Heart left ventricle (tissue), 16 donors: Measurements from ENCODE around the gene OR14A16. TPM values are rescaled to one million over a fixed set of nuclear protein-coding genes. Genes with fewer than 3 reads are reported as not detected.

ENCODE experiments used
- ATAC-seq, 4 donors: fragments of 200-7000 bp; cut with Tn5 transposase; one replicate each; pipeline ENCODE4 v1.9.1; 2020 to 2022; ENCODE audit warnings: moderate library complexity in 4 of 4, mild to moderate bottlenecking in 3 of 4, moderate number of reproducible peaks in 1 of 4
- DNase-seq, 5 donors: peaks; one replicate each; pipeline ENCODE4 v3.0.0-alpha.2; 2020
- H3K27ac ChIP-seq, 12 donors: fragments of 200-600 bp; sonication (generic) in 4 of 12; one replicate each; pipeline versions ENCODE4 v1.5.0 to v1.8.0; 2016 to 2022; ENCODE audit warnings: mild to moderate bottlenecking in 2 of 12
- H3K27me3 ChIP-seq, 9 donors: fragments of 200-600 bp; sonication (generic) in 2 of 9; one replicate each; pipeline versions ENCODE4 v1.5.1 to v1.8.0; 2016 to 2022; ENCODE audit warnings: mild to moderate bottlenecking in 3 of 9
- H3K36me3 ChIP-seq, 9 donors: fragments of 200-600 bp; sonication (generic) in 2 of 9; one replicate each; pipeline versions ENCODE4 v1.5.0 to v1.8.0; 2018 to 2022; ENCODE audit warnings: mild to moderate bottlenecking in 2 of 9
- H3K4me1 ChIP-seq, 12 donors: fragments of 200-600 bp; sonication (generic) in 4 of 12; one replicate each; pipeline versions ENCODE4 v1.5.0 to v1.8.0; 2016 to 2022; ENCODE audit warnings: mild to moderate bottlenecking in 3 of 12
- H3K4me3 ChIP-seq, 12 donors: fragments of 200-600 bp; sonication (generic) in 4 of 12; one replicate each; pipeline versions ENCODE4 v1.5.0 to v1.8.0; 2017 to 2022; ENCODE audit warnings: mild to moderate bottlenecking in 9 of 12, moderate library complexity in 4 of 12
- H3K9me3 ChIP-seq, 12 donors: fragments of 200-600 bp; sonication (generic) in 4 of 12; one replicate each; pipeline versions ENCODE4 v1.5.0 to v1.8.0; 2016 to 2022; ENCODE audit warnings: mild to moderate bottlenecking in 1 of 12
- CTCF ChIP-seq, 12 donors: fragments of 200-600 bp; sonication (generic) in 4 of 12; IDR thresholded peaks; one replicate each; pipeline versions ENCODE4 v1.5.0 to v1.8.0; 2018 to 2022; ENCODE audit warnings: antibody characterized with exemption in 12 of 12, mild to moderate bottlenecking in 5 of 12
- POLR2A ChIP-seq, 2 donors: fragments of 450-650 bp; IDR thresholded peaks; one replicate each; pipeline ENCODE4 v1.6.1; 2017; ENCODE audit warnings: antibody characterized with exemption in 2 of 2, mild to moderate bottlenecking in 2 of 2, moderate library complexity in 2 of 2
- WGBS, 4 donors: extraction: QIAGEN DNeasy Blood & Tissue Kit in 2 of 4; methylation state at CpG; one replicate each; pipeline versions ENCODE4 v1.1.5 to v1.1.7; 2013 to 2018; 5-methylcytosine and 5-hydroxymethylcytosine counted together
- intact Hi-C, 10 donors: fragments of 100-400 bp; cut with DNase I; formaldehyde crosslinking; loops; one replicate each; pipeline versions ENCODE4 v1.11.1 to v1.14.2; 2022
- polyA plus RNA-seq, 2 donors: library from polyadenylated mRNA; stranded (reverse); fragments of 200-250 nt; gene quantifications; one replicate each; pipeline ENCODE4 v1.2.3, GENCODE V29; 2013
- total RNA-seq, 9 donors: library from RNA; depleted of rRNA in 2 of 9; stranded (reverse); fragments of >200 nt in 2 of 9; fragmentation: NEBNext Ultra II Directional in 3 of 9; extraction: Animal tissue kit (Norgen Biotek cat#: 25700) in 3 of 9; gene quantifications; one replicate each; pipeline versions ENCODE4 v1.1.0 to v1.2.4, GENCODE V29; 2016 to 2023
- donor health status: ischemic (EF 13 %, LVEDD 7.1; RV severe dilation, severe dysfunction).
- donor health status: healthy with polysubstance abuse.
- donor health status: DM: no; HTN: yes; CAD: no.
- donor health status: DM: no; HTN: no; CAD: no.
- donor health status: ischemic (EF 25% LVEDD 6.9; RV normal size, moderate dysfunction).
- donor health status: ischemic (EF 25% LVEDD 5.7; RV mildly dilated, moderate dysfunction).
- donor health status: healthy.
- donor health status: DM: yes; HTN: yes; CAD: no.
- donor health status: ischemic (EF 35%, LVEDD 5.7; RV mildly dilated, moderate dysfunction).
- donor health status: nonischemic (EF 11% LVEDD 7.7; RV severe dilation, severe dysfunction).
- donor health status: DM: yes; HTN: yes; CAD: no.
- donor health status: PGD.
- donor health status: ischemic (EF 29% LVEDD 5.4; RV normal size, mild dysfunction).
- donor health status: nonischemic (EF 23%, LVEDD 6.1; RV moderate dilation, normal function).

Gene OR14A16
- total and polyA plus RNA-seq, 11 donors, result not detected

GRCh38 chr1:247845011-247845692 is 21.2 kb upstream of the OR14A16 start:
- no peak for DNase-seq
- H3K4me3 ChIP-seq, result no peak overlapping the region
- TF ChIP-seq CTCF (IDR thresholded peaks at IDR 0.05) (no peak), POLR2A (IDR thresholded peaks at IDR 0.05) (no peak)
- no peaks in the 10 kb centered on the region for H3K36me3 ChIP-seq
- intact Hi-C loops, result no loop called here
- no peaks in the 10 kb centered on the region for H3K27me3 ChIP-seq
- WGBS, 4 donors, result 65 to 72% (median 70%) methylated on average over 12 of the region's 12 CpGs
- H3K9me3 ChIP-seq, result no peaks in the 10 kb centered on the region
- no peak overlapping the region for H3K27ac ChIP-seq
- ATAC-seq, result no peak
- no peaks in the 10 kb centered on the region for H3K4me1 ChIP-seq

- H3K9me3 ChIP-seq, result no peaks in the 10 kb centered on the region
- H3K4me1 ChIP-seq, result no peaks in the 10 kb centered on the region
- no peak for DNase-seq
- no peak for ATAC-seq
- no peak overlapping the region for H3K27ac ChIP-seq
- H3K4me3 ChIP-seq, result no peak overlapping the region
- 42 to 82% (median 64%) methylated on average over 2 of the region's 2 CpGs for WGBS, 4 donors
- intact Hi-C loops, result no loop called here
- H3K27me3 ChIP-seq, result no peaks in the 10 kb centered on the region
- no peaks in the 10 kb centered on the region for H3K36me3 ChIP-seq
- TF ChIP-seq POLR2A (IDR thresholded peaks at IDR 0.05) (no peak), CTCF (IDR thresholded peaks at IDR 0.05) (no peak)
These were observed 19.5 kb upstream of the OR14A16 start for GRCh38 chr1:247843411-247843810.

- Histone ChIP-seq H3K36me3 (no peaks in the 10 kb centered on the region), H3K9me3 (no peaks in the 10 kb centered on the region), H3K27ac (no peak within 1 kb of the TSS), H3K4me3 (no peak within 1 kb of the TSS), H3K27me3 (no peaks in the 10 kb centered on the region), H3K4me1 (no peaks in the 10 kb centered on the region)
- no peak for DNase-seq
- TF ChIP-seq POLR2A (IDR thresholded peaks at IDR 0.05), result no peak
- TF ChIP-seq CTCF (IDR thresholded peaks at IDR 0.05), result no peak
- 80 to 90% (median 88%) methylated on average over 2 of the region's 2 CpGs for WGBS, 4 donors
- intact Hi-C loops, result no loop called here
- ATAC-seq, result no peak
These were observed 17.9 kb upstream of the OR14A16 start, which contains the start of gene OR11L1 for GRCh38 chr1:247841796-247842195. OR11L1 (minus strand) TSS chr1:247841896; CDS start chr1:247841896, 0 bp downstream.

GRCh38 chr1:247840818-247841217 is 16.9 kb upstream of the OR14A16 start:
- TF ChIP-seq POLR2A (IDR thresholded peaks at IDR 0.05) (no peak), CTCF (IDR thresholded peaks at IDR 0.05) (no peak)
- no peak overlapping the region for H3K27ac ChIP-seq
- WGBS, 4 donors, result 81 to 98% (median 86%) methylated on average over 2 of the region's 2 CpGs
- no peak for ATAC-seq
- no peaks in the 10 kb centered on the region for H3K9me3 ChIP-seq
- H3K27me3 ChIP-seq, result no peaks in the 10 kb centered on the region
- no peak overlapping the region for H3K4me3 ChIP-seq
- intact Hi-C loops, result no loop called here
- H3K4me1 ChIP-seq, result no peaks in the 10 kb centered on the region
- no peak for DNase-seq
- H3K36me3 ChIP-seq, result no peaks in the 10 kb centered on the region
